GM12864 (cell line): ENCODE data around the gene SEMA6A.

ENCODE experiments used
- DNase-seq: peaks from one replicate; pipeline ENCODE4 v3.0.0-alpha.2; 2011; ENCODE audit warnings: low read depth
- H3K4me3 ChIP-seq: 2 replicates; pipeline ENCODE4 v1.5.1; 2011; ENCODE audit warnings: mild to moderate bottlenecking, low read depth, low read length, control low read depth
- CTCF ChIP-seq: IDR thresholded peaks from 2 replicates; pipeline ENCODE4 v1.5.1; 2011; ENCODE audit warnings: low read depth, mild to moderate bottlenecking, moderate library complexity, low read length, control low read depth, inconsistent platforms; ENCODE audit errors: missing control alignments

SEMA6A gene

GRCh38 chr5:116536316-116537083 lies 38.1 kb downstream of the SEMA6A start:
- no peak overlapping the region for H3K4me3 ChIP-seq
- no peak for DNase-seq
- no peak for TF ChIP-seq CTCF

GRCh38 chr5:116534964-116535651 lies 39.5 kb downstream of the SEMA6A start:
- no peak for DNase-seq
- H3K4me3 ChIP-seq: no peak overlapping the region
- TF ChIP-seq CTCF: no peak

- no peak for TF ChIP-seq CTCF
- H3K4me3 ChIP-seq: no peak overlapping the region
- DNase-seq: no peak
Observed at GRCh38 chr5:116532762-116533525, 41.7 kb downstream of the SEMA6A start.

- H3K4me3 ChIP-seq: no peak overlapping the region
- TF ChIP-seq CTCF: no peak
- no peak for DNase-seq
Observed at GRCh38 chr5:116531635-116532034, 43.0 kb downstream of the SEMA6A start.

- TF ChIP-seq CTCF: no peak
- no peak for DNase-seq
- no peak overlapping the region for H3K4me3 ChIP-seq
Observed at GRCh38 chr5:116531117-116531516, 43.5 kb downstream of the SEMA6A start.

- TF ChIP-seq CTCF: no peak
- H3K4me3 ChIP-seq: no peak overlapping the region
- no peak for DNase-seq
Observed at GRCh38 chr5:116530276-116530675, 44.3 kb downstream of the SEMA6A start.
